Lower leg skin (tissue), 4 donors: ENCODE results near the gene APBB2. TPM values are rescaled to one million over a fixed set of nuclear protein-coding genes. Genes with fewer than 3 reads are reported as not detected.

Source experiments
- DNase-seq, 2 donors: peaks; one replicate each; pipeline ENCODE4 v3.0.0-alpha.2; 2019; ENCODE audit warnings: low spot score in 2 of 2
- H3K4me3 ChIP-seq: fragments of 200-600 bp; sonication (generic); 2 replicates; pipeline ENCODE4 v1.5.1; 2017; ENCODE audit warnings: mild to moderate bottlenecking, low read depth; ENCODE audit not compliant: poor library complexity, severe bottlenecking
- POLR2A ChIP-seq, 2 donors: fragments of 450-650 bp; IDR thresholded peaks; one replicate each; pipeline ENCODE4 v1.6.1; 2016 to 2017; ENCODE audit warnings: antibody characterized with exemption in 2 of 2, mild to moderate bottlenecking in 1 of 2, moderate library complexity in 1 of 2
- WGBS, 2 donors: methylation state at CpG; one replicate each; pipeline ENCODE4 v1.1.5; 2018; 5-methylcytosine and 5-hydroxymethylcytosine counted together
- intact Hi-C: fragments of 100-400 bp; cut with DNase I; formaldehyde crosslinking; loops from one replicate; pipeline ENCODE4 v1.15.0; 2023; ENCODE audit warnings: low total_unique reads
- total RNA-seq, 4 donors: library from RNA; depleted of rRNA; stranded (reverse); fragments of >200 nt; gene quantifications; one replicate each; pipeline ENCODE4 v1.1.0, GENCODE V29; 2016
- TF ChIP-seq, protein P1 (sequence below), 3 donors: fragments of 450-650 bp; IDR thresholded peaks; one replicate each; pipeline ENCODE4 v1.5.1; 2016; ENCODE audit warnings: antibody characterized with exemption in 3 of 3, mild to moderate bottlenecking in 3 of 3, moderate library complexity in 2 of 3

Gene APBB2
- total RNA-seq, 4 donors from 2014 or later = 24.0 to 49.2 (median 43.3) TPM

DNA sequence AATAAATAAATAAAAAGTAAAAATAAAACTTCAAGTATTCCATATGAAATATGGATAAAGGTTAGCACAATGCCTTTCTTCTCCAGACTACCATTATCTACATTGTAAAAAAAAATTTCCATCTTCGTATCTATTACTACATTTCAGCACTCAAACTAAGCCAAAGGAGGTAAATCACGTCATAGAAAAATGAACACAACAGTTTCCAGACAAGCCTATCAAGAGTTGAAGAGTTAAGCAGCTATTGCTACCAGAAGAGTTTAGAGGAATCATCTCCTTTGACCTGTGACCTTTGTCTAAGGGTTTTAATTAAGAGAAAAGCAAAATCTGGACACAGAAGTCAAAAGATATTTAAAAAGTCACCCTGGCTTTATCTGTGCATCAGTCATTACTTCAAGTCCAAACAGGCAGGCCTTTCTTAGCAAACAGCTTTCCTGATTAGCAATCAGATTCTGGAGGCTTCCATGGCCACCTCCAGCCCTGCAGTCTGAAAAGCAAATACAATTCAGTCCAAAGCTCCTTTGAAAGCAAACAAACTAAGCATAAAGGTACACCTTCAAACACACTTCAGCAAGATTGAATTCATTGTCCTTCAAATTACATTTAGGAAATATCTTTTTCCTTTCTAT, 82.2 kb downstream of the APBB2 start:
- 46 to 78% methylated on average over 2 of the region's 2 CpGs for WGBS, 2 donors
- intact Hi-C loops = no loop called here
- DNase-seq = no peak
- no peak overlapping the region for H3K4me3 ChIP-seq
- TF ChIP-seq POLR2A (IDR thresholded peaks at IDR 0.05) = no peak
- TF ChIP-seq, protein P1, sequence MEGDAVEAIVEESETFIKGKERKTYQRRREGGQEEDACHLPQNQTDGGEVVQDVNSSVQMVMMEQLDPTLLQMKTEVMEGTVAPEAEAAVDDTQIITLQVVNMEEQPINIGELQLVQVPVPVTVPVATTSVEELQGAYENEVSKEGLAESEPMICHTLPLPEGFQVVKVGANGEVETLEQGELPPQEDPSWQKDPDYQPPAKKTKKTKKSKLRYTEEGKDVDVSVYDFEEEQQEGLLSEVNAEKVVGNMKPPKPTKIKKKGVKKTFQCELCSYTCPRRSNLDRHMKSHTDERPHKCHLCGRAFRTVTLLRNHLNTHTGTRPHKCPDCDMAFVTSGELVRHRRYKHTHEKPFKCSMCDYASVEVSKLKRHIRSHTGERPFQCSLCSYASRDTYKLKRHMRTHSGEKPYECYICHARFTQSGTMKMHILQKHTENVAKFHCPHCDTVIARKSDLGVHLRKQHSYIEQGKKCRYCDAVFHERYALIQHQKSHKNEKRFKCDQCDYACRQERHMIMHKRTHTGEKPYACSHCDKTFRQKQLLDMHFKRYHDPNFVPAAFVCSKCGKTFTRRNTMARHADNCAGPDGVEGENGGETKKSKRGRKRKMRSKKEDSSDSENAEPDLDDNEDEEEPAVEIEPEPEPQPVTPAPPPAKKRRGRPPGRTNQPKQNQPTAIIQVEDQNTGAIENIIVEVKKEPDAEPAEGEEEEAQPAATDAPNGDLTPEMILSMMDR (IDR thresholded peaks at IDR 0.05) = no peak

DNA sequence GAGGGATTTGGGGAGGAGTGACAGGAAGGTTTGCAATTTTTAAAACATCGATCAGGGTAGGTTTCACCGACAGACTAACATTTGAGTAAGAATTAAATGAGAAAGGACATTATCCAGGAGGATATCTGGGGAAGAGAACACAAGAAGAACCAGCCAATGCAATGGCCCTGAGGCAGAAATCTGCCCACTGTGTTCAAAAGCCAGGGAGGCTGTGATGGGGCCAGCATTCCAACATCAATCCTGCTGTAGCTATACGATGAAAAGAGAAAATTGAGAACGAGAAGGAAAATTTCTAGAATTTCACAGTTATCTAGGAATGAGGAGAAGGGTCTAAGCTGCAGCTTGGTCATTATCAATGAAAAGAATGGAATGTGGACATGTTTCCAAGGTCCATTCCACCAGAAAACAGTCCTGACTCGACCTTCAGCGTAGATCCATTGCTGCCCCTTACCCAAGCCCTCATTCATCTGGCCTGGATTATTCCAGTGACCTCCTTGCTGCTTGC, 84.4 kb downstream of the APBB2 start:
- no peak for DNase-seq
- H3K4me3 ChIP-seq = no peak overlapping the region
- TF ChIP-seq, protein P1 (IDR thresholded peaks at IDR 0.05) = no peak
- no peak for TF ChIP-seq POLR2A (IDR thresholded peaks at IDR 0.05)
- WGBS, 2 donors = 81 to 87% methylated on average over 6 of the region's 6 CpGs
- intact Hi-C loops = no loop called here

DNA sequence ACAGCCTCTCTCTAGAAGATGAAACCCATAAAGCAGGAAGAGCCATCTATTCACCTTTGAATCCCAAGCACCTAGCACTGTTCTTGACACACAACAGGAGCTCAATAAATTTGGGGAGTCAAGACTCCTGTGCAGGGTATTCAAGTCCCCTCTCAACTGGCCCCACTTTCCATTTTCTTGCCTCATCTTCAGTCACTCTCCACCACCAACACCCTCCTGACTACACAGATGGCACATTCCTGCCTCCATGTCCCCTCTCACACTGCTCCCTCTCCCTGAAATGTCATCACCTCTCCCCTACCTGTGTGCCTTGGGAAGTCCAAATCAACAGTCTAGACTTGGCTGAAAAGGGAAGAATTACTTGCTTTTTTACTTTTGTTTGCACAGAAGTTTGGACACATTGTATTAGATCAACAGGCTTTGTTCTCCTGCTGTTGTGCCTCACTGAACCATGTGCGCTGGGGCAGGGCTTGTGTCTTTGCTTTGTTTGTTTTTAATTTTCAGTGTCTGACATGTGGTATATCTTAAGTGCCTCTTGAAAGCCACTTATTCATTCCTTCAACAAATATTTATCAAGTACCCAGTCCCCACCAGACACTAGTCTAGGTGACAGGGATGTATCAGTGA, 85.1 kb downstream of the APBB2 start:
- WGBS, 2 donors = 85 to 91% methylated on average over 1 of the region's 1 CpG
- intact Hi-C loops = no loop called here
- no peak for TF ChIP-seq POLR2A (IDR thresholded peaks at IDR 0.05)
- TF ChIP-seq, protein P1 (IDR thresholded peaks at IDR 0.05) = no peak
- DNase-seq = no peak
- H3K4me3 ChIP-seq = no peak overlapping the region

DNA sequence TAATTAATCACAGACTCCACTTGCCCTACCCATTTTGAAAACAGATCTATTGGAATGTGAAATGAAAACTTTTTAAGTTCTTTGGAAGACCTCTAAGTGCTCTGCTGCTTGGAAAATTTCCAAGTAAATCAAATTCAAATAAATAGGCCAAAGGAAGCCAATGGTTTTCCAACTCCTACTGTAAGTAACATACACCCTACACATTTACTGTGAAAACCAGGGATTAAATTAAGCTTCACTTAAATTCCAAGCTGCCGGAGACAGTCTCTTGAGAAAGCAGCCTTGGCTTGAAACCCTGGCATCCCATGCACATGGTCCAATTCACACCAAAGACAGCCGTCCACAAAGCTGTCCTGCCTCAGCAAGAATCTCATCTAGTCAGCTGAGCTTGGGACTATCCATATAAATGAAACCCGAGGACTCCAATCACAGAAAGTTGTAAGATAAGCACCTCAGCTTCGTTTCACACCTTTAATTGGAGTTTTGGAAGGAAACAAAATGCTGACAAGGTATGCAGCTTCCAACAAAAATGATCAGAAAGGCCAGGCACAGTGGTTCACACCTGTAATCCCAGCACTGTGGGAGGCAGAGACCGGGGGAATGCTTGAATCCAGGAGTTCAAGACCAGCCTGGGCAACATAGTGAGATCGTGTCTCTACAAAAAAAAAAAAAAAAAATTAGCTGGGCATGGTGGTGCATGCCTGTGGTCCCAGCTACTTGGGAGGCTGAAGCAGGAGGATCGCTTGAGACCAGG, 88.6 kb downstream of the APBB2 start:
- WGBS, 2 donors = 65 to 73% methylated on average over 7 of the region's 7 CpGs
- no peak for DNase-seq
- TF ChIP-seq, protein P1 (IDR thresholded peaks at IDR 0.05) = no peak
- no peak for TF ChIP-seq POLR2A (IDR thresholded peaks at IDR 0.05)
- no peak overlapping the region for H3K4me3 ChIP-seq
- intact Hi-C loops = no loop called here

GRCh38 chr4:41124916-41125548, 89.3 kb downstream of the APBB2 start:
- TF ChIP-seq, protein P1 (IDR thresholded peaks at IDR 0.05) = no peak
- TF ChIP-seq POLR2A (IDR thresholded peaks at IDR 0.05) = no peak
- no peak for DNase-seq
- H3K4me3 ChIP-seq = no peak overlapping the region
- 52 to 59% methylated on average over 3 of the region's 3 CpGs for whole genome bisulfite sequencing, 2 donors
- intact Hi-C loops = no loop called here
